ENCODE data around the gene NUP98.
A peak's percentile ranks its signal among the peaks of the same experiment; 100 is the strongest.

The NUP98 gene

DNA sequence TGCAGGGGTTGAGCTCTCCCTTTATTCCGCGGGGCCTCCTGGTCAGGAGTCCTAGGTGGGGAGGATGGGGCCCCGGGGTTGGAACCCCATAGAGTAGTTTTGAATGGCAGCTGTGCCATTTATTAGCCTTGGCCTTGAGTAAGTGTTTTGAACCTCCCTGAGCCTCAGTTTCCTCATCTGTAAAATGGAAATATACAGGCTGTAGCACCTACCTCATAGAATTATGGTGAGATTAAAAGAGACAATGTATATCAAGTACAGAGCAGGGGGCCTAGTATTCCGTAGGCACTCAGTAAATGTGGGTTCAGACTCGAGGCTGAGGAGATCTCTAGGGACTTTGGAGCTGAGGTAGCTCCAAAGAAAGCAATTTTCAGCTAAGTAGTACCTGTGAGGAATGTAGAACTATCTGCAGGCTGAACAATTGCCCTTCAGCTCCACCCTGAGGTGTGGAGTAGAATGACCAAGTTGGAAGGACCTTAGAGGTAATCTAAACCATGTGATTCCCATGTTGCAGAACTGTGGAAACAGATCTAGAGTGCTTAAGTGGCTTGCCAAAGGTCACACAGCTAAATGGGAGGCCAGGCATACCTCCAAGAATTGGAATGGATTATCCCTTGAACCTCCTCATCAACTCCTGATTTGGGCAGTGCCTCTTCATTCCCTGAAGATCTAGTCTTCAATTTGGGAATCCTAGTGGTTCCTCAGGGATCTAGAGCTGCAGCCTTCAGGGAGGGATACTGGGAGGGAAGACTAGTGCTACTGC, 11.7 kb upstream of the NUP98 start:
- TF ChIP-seq, protein P1, sequence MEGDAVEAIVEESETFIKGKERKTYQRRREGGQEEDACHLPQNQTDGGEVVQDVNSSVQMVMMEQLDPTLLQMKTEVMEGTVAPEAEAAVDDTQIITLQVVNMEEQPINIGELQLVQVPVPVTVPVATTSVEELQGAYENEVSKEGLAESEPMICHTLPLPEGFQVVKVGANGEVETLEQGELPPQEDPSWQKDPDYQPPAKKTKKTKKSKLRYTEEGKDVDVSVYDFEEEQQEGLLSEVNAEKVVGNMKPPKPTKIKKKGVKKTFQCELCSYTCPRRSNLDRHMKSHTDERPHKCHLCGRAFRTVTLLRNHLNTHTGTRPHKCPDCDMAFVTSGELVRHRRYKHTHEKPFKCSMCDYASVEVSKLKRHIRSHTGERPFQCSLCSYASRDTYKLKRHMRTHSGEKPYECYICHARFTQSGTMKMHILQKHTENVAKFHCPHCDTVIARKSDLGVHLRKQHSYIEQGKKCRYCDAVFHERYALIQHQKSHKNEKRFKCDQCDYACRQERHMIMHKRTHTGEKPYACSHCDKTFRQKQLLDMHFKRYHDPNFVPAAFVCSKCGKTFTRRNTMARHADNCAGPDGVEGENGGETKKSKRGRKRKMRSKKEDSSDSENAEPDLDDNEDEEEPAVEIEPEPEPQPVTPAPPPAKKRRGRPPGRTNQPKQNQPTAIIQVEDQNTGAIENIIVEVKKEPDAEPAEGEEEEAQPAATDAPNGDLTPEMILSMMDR (IDR thresholded peaks at IDR 0.05; ENCODE audit: low read depth, low read length): no peak
- H3K4me3 ChIP-seq (ENCODE audit: low read depth, low read length): peak overlapping the region; percentile 79

DNA sequence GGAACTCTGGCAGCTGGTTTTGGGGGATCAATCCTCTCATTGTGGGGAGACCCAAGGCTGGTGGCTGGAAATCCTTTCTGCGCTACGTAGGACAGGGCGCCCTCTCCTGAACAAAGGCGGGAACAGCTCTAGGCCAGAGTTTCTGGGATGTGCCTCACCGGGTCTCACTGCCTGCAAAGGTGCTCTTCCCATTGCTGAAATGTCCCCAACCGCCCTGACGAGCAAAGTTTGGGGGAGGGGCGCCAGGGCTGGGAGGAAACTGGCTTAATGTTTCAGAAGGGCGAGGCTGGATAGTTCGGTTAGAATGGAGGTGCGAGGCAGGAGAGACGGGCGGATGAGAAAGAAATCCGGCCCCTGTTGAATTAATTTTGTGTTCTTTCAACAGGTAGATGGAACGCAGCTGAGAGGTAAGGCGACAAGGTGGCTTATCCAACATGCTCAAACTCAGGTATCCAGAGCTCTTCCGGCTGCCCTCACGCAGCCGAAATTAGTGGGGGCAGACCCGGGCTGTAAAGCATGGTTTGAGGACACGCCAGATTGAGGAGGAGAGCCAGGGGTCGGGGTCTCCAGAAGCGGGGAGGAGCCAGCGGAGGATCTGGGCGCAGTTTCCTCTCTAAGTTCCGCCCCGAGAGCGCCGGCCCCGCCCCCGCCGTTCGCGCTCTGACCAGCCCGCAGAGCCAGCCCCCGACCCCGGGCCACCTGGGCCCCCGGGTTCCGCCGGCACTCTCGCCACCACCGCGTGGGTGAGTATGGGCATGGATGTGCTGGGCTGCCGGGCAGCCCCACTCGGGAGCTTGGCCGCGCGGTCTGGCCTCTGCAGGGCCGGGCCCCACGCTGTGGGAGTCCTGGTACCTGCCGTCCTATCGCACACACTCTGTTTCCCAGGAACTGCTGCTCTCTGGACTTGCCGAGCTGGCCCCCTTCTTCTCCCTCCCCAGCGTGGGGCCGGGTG, 10.8 kb upstream of the NUP98 start, which contains the start of gene PGAP2:
Gene PGAP2 (plus strand): TSS at position 652 of the 952 bp plus-strand sequence. CDS start 2,700 bp downstream, outside the sequence.
- TF ChIP-seq, protein P1 (IDR thresholded peaks at IDR 0.05; ENCODE audit: low read depth, low read length): peak; percentile 83
- H3K4me3 ChIP-seq (ENCODE audit: low read depth, low read length): peak within 1 kb of the TSS; percentile 79

DNA sequence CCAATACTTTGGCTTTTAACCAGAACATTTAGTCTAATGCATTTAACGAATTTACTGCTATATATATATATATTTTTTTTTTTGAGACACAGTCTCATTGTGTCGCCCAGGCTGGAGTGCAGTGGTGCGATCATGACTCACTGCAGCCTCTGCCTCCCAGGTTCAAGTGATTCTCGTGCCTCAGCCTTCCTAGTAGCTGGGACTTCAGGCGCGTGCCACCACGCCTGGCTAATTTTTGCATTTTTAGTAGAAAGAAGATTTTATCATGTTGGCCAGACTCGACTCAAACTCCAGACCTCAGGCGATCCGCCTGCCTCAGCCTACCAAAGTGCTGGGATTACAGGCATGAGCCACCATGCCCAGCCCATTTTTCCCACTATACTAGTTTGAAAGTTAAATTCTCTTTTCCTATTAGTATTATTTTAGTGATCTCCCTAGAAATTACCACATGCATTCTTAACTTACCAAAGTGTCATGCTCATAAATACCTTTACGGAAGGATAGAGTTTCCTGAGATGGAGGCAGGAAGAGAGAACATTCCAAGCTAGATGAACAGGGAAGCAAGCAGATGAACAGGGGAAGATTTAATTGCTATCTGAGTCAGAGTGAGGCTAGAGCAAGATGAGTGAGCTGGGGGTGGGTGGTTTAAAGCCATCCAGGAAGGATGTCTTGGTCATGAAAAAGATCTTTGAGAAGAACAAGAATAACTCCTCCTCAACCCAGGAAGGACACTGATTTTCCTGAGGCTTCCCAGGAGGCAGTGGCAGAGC, 6.6 kb upstream of the NUP98 start:
- H3K4me3 ChIP-seq (ENCODE audit: low read depth, low read length): no peak overlapping the region
- TF ChIP-seq, protein P1 (IDR thresholded peaks at IDR 0.05; ENCODE audit: low read depth, low read length): no peak

DNA sequence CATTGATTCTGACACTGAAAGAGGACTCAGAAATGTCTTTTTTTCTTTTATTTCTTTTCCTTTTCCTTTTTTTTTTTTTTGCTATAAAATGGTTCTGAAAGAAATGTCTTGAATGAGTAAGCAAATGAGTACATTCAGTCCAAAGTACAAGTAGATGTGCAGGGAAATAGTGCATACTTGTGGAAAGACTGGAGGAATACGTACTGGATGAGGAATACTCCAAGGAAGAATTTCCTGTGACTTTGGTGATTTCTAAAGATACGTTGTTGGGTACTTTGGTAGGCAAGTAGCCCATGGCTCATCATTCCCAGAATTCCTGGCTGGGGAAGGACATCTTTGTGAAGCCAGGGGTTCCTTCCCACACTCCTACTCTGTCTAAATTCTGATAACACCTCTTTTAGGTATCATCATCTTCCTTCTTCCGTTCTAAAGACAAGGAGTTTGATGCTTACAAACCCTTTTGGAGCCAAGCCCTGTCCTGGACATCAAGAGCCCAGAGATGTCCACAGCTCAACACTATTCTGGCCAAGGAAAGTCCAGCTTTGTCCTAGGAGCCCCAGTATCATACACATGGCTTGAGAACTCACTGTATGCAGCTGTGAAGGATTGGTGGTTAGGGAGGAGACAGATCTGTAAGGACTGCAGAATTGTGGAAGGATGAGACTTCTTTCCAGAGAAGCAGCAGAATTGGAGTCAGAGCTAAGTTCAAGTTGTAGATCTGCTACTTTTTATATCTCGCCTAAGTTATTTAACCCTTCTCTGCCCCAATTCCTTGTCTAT, 4.8 kb upstream of the NUP98 start:
- no peak overlapping the region for H3K4me3 ChIP-seq (ENCODE audit: low read depth, low read length)
- TF ChIP-seq, protein P1 (IDR thresholded peaks at IDR 0.05; ENCODE audit: low read depth, low read length): no peak

DNA sequence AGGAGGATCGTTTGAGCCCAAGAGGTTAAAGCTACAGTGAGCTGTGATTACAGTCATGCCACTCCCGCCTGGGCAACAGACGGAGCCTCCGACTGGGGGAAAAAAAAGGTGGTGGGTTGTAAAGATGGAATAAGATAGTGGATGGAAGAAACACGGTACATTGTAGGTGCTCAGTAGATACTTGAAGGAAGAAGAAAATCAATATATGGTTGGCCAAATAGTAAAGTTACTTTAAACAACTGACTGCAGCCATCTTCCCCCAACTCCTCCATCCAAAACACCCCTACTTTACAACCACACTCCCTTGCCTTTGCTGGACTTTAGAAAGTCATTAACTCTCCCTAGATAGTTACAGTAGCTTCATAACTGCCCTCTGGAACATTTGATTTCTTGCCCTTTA, 2.5 kb upstream of the NUP98 start:
- TF ChIP-seq, protein P1 (IDR thresholded peaks at IDR 0.05; ENCODE audit: low read depth, low read length): no peak
- no peak overlapping the region for H3K4me3 ChIP-seq (ENCODE audit: low read depth, low read length)

DNA sequence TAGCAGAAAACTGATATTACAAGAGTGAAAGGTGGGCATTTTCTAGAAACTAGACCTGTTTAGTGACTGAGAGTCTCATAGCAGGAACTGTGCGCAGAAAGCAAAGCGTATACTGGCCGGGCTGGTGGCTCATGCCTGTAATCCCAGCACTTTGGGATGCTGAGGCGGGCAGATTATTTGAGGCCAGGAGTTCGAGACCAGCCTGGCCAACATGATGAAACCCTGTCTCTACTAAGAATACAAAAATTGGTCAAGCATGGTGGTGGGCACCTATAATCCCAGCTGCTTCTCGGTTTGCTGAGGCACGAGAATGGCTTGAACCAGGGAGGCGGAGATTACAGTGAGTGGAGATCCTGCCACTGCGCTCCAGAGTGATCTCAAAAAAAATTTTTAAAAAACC, 1.8 kb upstream of the NUP98 start:
- TF ChIP-seq, protein P1 (IDR thresholded peaks at IDR 0.05; ENCODE audit: low read depth, low read length): no peak
- no peak overlapping the region for H3K4me3 ChIP-seq (ENCODE audit: low read depth, low read length)

Data from WI38 (cell line).